Endodermal cell (in vitro differentiated cells): Measurements from ENCODE around the gene FBXO8. TPM values are rescaled to one million over a fixed set of nuclear protein-coding genes. Genes with fewer than 3 reads are reported as not detected.
A peak's percentile ranks its signal among the peaks of the same experiment; 100 is the strongest.

Source experiments
- DNase-seq: peaks from one replicate; pipeline ENCODE4 v3.0.0-alpha.2; 2017
- H3K27ac ChIP-seq: 2 replicates; pipeline ENCODE4 v1.5.1; 2013; ENCODE audit warnings: mild to moderate bottlenecking, low read depth, low read length, moderate library complexity
- H3K27me3 ChIP-seq: 2 replicates; pipeline ENCODE4 v1.6.1; 2013; ENCODE audit warnings: mild to moderate bottlenecking, low read length, moderate library complexity; ENCODE audit not compliant: insufficient read depth, control insufficient read depth, poor library complexity, severe bottlenecking
- H3K36me3 ChIP-seq: 2 replicates; pipeline ENCODE4 v1.7.0; 2013; ENCODE audit warnings: mild to moderate bottlenecking, low read length, moderate library complexity; ENCODE audit not compliant: control insufficient read depth, insufficient read depth
- H3K4me1 ChIP-seq: one replicate; pipeline ENCODE4 v1.7.0; 2013; ENCODE audit warnings: low read length; ENCODE audit not compliant: control insufficient read depth, insufficient read depth
- H3K4me3 ChIP-seq: 2 replicates; pipeline ENCODE4 v1.5.1; 2013; ENCODE audit warnings: mild to moderate bottlenecking, low read length, moderate library complexity
- H3K9ac ChIP-seq: 2 replicates; pipeline ENCODE4 v1.6.1; 2013; ENCODE audit warnings: mild to moderate bottlenecking, low read length, moderate library complexity; ENCODE audit not compliant: poor library complexity, severe bottlenecking; ENCODE audit errors: extremely low read depth
- H3K9me3 ChIP-seq: 2 replicates; pipeline ENCODE4 v1.6.1; 2013; ENCODE audit warnings: mild to moderate bottlenecking, low read length, moderate library complexity; ENCODE audit not compliant: control insufficient read depth
- H3K27ac Mint-ChIP-seq: 2 replicates; pipeline ENCODE4 v1.8.0; 2020; ENCODE audit warnings: mixed read lengths
- H3K27me3 Mint-ChIP-seq: 2 replicates; pipeline ENCODE4 v1.8.0; 2021; ENCODE audit warnings: mild to moderate bottlenecking, mixed read lengths; ENCODE audit not compliant: insufficient read depth
- H3K36me3 Mint-ChIP-seq: 2 replicates; pipeline ENCODE4 v1.8.0; 2020; ENCODE audit warnings: low read depth, mixed read lengths
- H3K4me1 Mint-ChIP-seq: 2 replicates; pipeline ENCODE4 v1.8.0; 2020; ENCODE audit warnings: mixed read lengths
- H3K4me3 Mint-ChIP-seq: 2 replicates; pipeline ENCODE4 v1.8.0; 2020; ENCODE audit warnings: mild to moderate bottlenecking, moderate library complexity, mixed read lengths
- H3K9me3 Mint-ChIP-seq: 2 replicates; pipeline ENCODE4 v1.8.0; 2020; ENCODE audit warnings: mild to moderate bottlenecking, mixed read lengths
- WGBS, 2 experiments: methylation state at CpG; one replicate each; pipeline versions ENCODE4 v1.1.5 to v1.1.7; 2013; ENCODE audit warnings: missing lambda C conversion rate in 2 of 2, mixed read lengths in 1 of 2; ENCODE audit not compliant: insufficient coverage in 1 of 2, insufficient read length in 1 of 2; 5-methylcytosine and 5-hydroxymethylcytosine counted together
- total RNA-seq, 2 donors: library from RNA; stranded (reverse); fragmentation: NEBNext Ultra II Directional in 1 of 2; extraction: Animal tissue kit (Norgen Biotek cat#: 25700) in 1 of 2; gene quantifications; 2 replicates in 1 of 2; 3 replicates in 1 of 2; pipeline ENCODE4 v1.2.1, GENCODE V29; 2021
- TF ChIP-seq, protein P1 (sequence below): fragments of 200-600 bp; sonication (generic); conservative IDR thresholded peaks from 2 replicates; pipeline ENCODE4 v1.5.0; 2021; ENCODE audit warnings: antibody characterized with exemption, mild to moderate bottlenecking

Gene FBXO8
- total RNA-seq, 2 donors from 2014 or later: 9.4 to 9.8 TPM

DNA sequence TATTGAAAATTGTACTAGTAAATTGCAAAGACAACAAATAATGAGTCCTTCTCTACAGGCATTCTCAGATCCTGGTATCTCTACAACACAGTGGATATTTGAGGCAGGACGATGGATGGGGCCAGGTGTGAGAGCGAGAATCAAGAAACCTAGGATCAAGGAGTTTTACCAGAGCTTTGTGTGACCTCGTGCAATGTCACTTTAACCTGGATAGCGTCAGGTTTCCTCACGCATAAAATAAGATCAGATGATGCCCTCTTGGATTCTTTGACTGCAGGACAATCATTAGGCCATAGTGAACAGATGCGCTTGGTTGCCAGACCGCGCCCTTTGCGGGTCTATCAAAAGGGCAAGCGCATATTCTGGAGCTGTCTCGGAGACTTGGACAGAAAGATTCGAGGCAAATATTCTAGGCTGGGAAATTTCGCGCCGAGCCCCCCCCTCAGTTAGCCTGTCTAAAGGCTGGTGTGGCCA, 66.6 kb downstream of the FBXO8 start:
- Histone ChIP-seq H3K27ac (no peak overlapping the region), H3K4me1 (peaks cover 3% of the 10 kb centered on the region), H3K9ac (no peak overlapping the region), H3K27me3 (peaks cover 97% of the 10 kb centered on the region), H3K9me3 (no peaks in the 10 kb centered on the region), H3K36me3 (no peaks in the 10 kb centered on the region), H3K4me3 (peak overlapping the region; percentile 69)
- Mint-ChIP-seq H3K9me3 (no peaks in the 10 kb centered on the region), H3K4me1 (peaks cover 47% of the 10 kb centered on the region), H3K27ac (no peak overlapping the region), H3K4me3 (peak overlapping the region; percentile 50), H3K36me3 (no peaks in the 10 kb centered on the region), H3K27me3 (peaks cover 92% of the 10 kb centered on the region)
- 5 to 9% methylated on average over 10 to 15 of the region's 15 CpGs for WGBS, 2 experiments
- TF ChIP-seq, protein P1, sequence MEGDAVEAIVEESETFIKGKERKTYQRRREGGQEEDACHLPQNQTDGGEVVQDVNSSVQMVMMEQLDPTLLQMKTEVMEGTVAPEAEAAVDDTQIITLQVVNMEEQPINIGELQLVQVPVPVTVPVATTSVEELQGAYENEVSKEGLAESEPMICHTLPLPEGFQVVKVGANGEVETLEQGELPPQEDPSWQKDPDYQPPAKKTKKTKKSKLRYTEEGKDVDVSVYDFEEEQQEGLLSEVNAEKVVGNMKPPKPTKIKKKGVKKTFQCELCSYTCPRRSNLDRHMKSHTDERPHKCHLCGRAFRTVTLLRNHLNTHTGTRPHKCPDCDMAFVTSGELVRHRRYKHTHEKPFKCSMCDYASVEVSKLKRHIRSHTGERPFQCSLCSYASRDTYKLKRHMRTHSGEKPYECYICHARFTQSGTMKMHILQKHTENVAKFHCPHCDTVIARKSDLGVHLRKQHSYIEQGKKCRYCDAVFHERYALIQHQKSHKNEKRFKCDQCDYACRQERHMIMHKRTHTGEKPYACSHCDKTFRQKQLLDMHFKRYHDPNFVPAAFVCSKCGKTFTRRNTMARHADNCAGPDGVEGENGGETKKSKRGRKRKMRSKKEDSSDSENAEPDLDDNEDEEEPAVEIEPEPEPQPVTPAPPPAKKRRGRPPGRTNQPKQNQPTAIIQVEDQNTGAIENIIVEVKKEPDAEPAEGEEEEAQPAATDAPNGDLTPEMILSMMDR: no peak
- DNase-seq: no peak

DNA sequence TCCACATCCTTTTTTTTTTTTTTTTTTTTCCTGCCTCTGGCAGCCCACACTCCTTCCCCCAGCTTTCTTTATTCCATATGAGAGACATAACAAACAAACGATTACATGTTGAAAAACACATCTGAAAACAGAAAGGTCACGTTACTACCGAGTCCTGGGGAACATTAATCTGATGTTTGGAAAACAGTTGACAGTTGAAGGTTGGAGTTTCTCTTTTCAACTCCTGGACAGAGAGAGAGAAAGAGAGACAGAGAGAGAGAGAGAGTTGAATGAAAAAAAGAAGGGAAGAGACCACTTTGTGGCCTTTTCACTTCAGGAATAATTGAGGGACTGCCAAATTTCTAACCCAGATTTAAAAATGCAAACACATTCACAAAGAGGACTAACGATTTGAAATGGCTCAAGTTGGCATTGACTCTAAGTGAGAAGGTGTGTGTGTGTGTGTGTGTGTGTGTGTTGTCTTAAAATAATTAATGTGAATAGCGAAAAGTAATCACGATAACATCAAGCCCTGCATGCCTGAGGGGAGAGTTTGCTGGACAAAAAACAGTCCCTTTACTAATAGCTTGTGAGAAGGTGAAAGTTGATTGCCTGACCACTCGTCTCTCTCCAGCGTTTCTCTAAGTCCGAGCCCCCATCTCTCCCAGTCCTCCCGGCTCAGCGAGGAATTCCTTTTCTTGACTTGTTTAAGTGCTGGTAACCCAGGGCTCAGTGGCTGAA, 67.3 kb downstream of the FBXO8 start:
- H3K4me3 Mint-ChIP-seq: peak overlapping the region; percentile 50
- WGBS, 2 experiments: 8 to 14% methylated on average over 2 to 11 of the region's 11 CpGs
- peaks cover 95% of the 10 kb centered on the region for H3K27me3 Mint-ChIP-seq
- H3K4me1 Mint-ChIP-seq: peaks cover 53% of the 10 kb centered on the region
- H3K9ac ChIP-seq: no peak overlapping the region
- no peak overlapping the region for H3K27ac Mint-ChIP-seq
- H3K9me3 Mint-ChIP-seq: no peaks in the 10 kb centered on the region
- H3K9me3 ChIP-seq: no peaks in the 10 kb centered on the region
- H3K27me3 ChIP-seq: peaks cover 100% of the 10 kb centered on the region
- no peak overlapping the region for H3K27ac ChIP-seq
- H3K4me1 ChIP-seq: peaks cover 3% of the 10 kb centered on the region
- DNase-seq: peak; percentile 73
- H3K36me3 Mint-ChIP-seq: no peaks in the 10 kb centered on the region
- H3K36me3 ChIP-seq: no peaks in the 10 kb centered on the region
- TF ChIP-seq, protein P1: no peak
- peak overlapping the region; percentile 69 for H3K4me3 ChIP-seq

DNA sequence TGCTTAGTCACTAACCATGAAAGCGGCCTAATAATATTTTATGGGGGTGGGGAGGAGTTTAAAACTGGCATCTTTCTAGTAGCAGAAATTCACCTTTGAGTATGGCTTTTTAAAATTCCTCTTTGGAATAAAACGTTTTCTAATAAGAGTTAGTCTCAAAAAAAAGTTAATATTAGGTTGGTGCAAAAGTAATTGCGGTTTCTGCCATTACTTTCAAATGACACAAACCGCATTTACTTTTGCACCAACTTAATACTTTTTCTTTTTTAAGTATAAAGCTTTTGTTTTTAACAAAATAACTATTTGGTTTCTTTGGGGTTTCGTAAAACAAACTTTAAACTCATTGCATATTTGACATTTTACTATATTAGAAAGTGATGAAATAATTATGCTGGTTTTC, 68.4 kb downstream of the FBXO8 start:
- Histone ChIP-seq H3K36me3 (no peaks in the 10 kb centered on the region), H3K9me3 (no peaks in the 10 kb centered on the region), H3K9ac (no peak overlapping the region), H3K27ac (no peak overlapping the region), H3K4me3 (peak overlapping the region; percentile 76), H3K27me3 (peaks cover 100% of the 10 kb centered on the region), H3K4me1 (peaks cover 3% of the 10 kb centered on the region)
- Mint-ChIP-seq H3K27me3 (peaks cover 97% of the 10 kb centered on the region), H3K9me3 (no peaks in the 10 kb centered on the region), H3K27ac (peak overlapping the region; percentile 49), H3K4me3 (peak overlapping the region; percentile 58), H3K4me1 (peaks cover 53% of the 10 kb centered on the region), H3K36me3 (no peaks in the 10 kb centered on the region)
- 22 to 29% methylated on average over 1 to 3 of the region's 5 CpGs for WGBS, 2 experiments
- DNase-seq: no peak
- TF ChIP-seq, protein P1: no peak
